HG02763 (cell line): ENCODE results near the gene CRB2.

Source experiments
- ATAC-seq: cut with Tn5 transposase; IDR thresholded peaks from one replicate; pipeline ENCODE4 v1.9.1; 2021; ENCODE audit warnings: mild to moderate bottlenecking, moderate library complexity; ENCODE audit not compliant: unreplicated experiment

The CRB2 gene

GRCh38 chr9:123355761-123356431 lies at the start of gene CRB2:
Gene CRB2 (plus strand): TSS chr9:123356197. CDS start chr9:123356261, 64 bp downstream.
- ATAC-seq = no peak

GRCh38 chr9:123309611-123310010 lies 46.4 kb upstream of the CRB2 start:
- ATAC-seq = no peak

GRCh38 chr9:123310551-123311249 lies 45.3 kb upstream of the CRB2 start:
- ATAC-seq = no peak

- no peak for ATAC-seq
These were observed 44.7 kb upstream of the CRB2 start for GRCh38 chr9:123311250-123311752.

- no peak for ATAC-seq
These were observed 43.6 kb upstream of the CRB2 start for GRCh38 chr9:123312306-123312877.

- no peak for ATAC-seq
These were observed 41.4 kb upstream of the CRB2 start for GRCh38 chr9:123314617-123315016.

- ATAC-seq = no peak
These were observed 40.4 kb upstream of the CRB2 start for GRCh38 chr9:123315635-123316034.

GRCh38 chr9:123316053-123316718 lies 39.8 kb upstream of the CRB2 start:
- ATAC-seq = no peak

GRCh38 chr9:123318202-123318601 lies 37.8 kb upstream of the CRB2 start:
- no peak for ATAC-seq

- ATAC-seq = no peak
These were observed 37.0 kb upstream of the CRB2 start for GRCh38 chr9:123318961-123319421.

- ATAC-seq = no peak
These were observed 36.3 kb upstream of the CRB2 start for GRCh38 chr9:123319541-123320339.

- no peak for ATAC-seq
These were observed 35.2 kb upstream of the CRB2 start for GRCh38 chr9:123320814-123321213.

GRCh38 chr9:123321616-123322272 lies 34.3 kb upstream of the CRB2 start:
- ATAC-seq = no peak

GRCh38 chr9:123322273-123323195 lies 33.5 kb upstream of the CRB2 start:
- peak; percentile 53 for ATAC-seq

- no peak for ATAC-seq
These were observed 32.6 kb upstream of the CRB2 start for GRCh38 chr9:123323196-123324013.

GRCh38 chr9:123324767-123325183 lies 31.2 kb upstream of the CRB2 start:
- ATAC-seq = no peak

GRCh38 chr9:123326187-123326586 lies 29.8 kb upstream of the CRB2 start:
- no peak for ATAC-seq

GRCh38 chr9:123326662-123327093 lies 29.3 kb upstream of the CRB2 start:
- no peak for ATAC-seq
